K562 (cell line): Measurements from ENCODE around the gene NMT1. TPM values are rescaled to one million over a fixed set of nuclear protein-coding genes. Genes with fewer than 3 reads are reported as not detected.

Source experiments
- C11orf30 ChIP-seq: fragments of 450-650 bp; IDR thresholded peaks from 2 replicates; pipeline ENCODE4 v1.6.1; 2016; ENCODE audit warnings: low read depth, mild to moderate bottlenecking
- CEBPG ChIP-seq, 3 experiments: fragments of 200-800 bp in 1 of 3; sonication (Bioruptor generic) in 1 of 3; sonication (generic) in 1 of 3; formaldehyde crosslinking in 1 of 3; IDR thresholded peaks in 2 of 3; conservative IDR thresholded peaks in 1 of 3; 2 replicates each; pipeline versions ENCODE4 v1.6.1 to v1.8.0; 2016 to 2022; ENCODE audit warnings: missing compliant biosample characterization in 2 of 3, missing genetic modification characterization in 2 of 3, mild to moderate bottlenecking in 1 of 3, missing genetic modification reagents in 1 of 3
- DIDO1 ChIP-seq: fragments of 450-650 bp; IDR thresholded peaks from 2 replicates; pipeline ENCODE4 v1.6.1; 2016; ENCODE audit warnings: low read depth, missing biosample characterization, missing genetic modification characterization
- DMBX1 ChIP-seq: fragments of 250-450 bp; sonication (Bioruptor Pico); IDR thresholded peaks from 2 replicates; pipeline ENCODE4 v1.8.0; 2022; ENCODE audit warnings: inconsistent platforms, mild to moderate bottlenecking, moderate library complexity, borderline replicate concordance
- MAZ ChIP-seq, 2 experiments: fragments of 450-650 bp in 1 of 2; sonication (generic) in 1 of 2; formaldehyde crosslinking; IDR thresholded peaks in 1 of 2; conservative IDR thresholded peaks in 1 of 2; 2 replicates each; pipeline versions ENCODE4 v1.4.0 to v1.5.0; 2020; ENCODE audit warnings: mild to moderate bottlenecking in 1 of 2, missing genetic modification reagents in 1 of 2
- NCOA2 ChIP-seq, 2 experiments: fragments of 450-650 bp; IDR thresholded peaks; 2 replicates each; pipeline ENCODE4 v1.6.1; 2018; ENCODE audit warnings: mild to moderate bottlenecking in 2 of 2, moderate library complexity in 1 of 2; ENCODE audit not compliant: partially characterized antibody in 2 of 2
- NFIX ChIP-seq: fragments of 250-450 bp; sonication (Bioruptor Pico); IDR thresholded peaks from 2 replicates; pipeline ENCODE4 v1.4.0; 2020; ENCODE audit warnings: low read depth, mild to moderate bottlenecking, moderate library complexity
- NRF1 ChIP-seq, 2 experiments: fragments of 450-650 bp; IDR thresholded peaks in 1 of 2; conservative IDR thresholded peaks in 1 of 2; 2 replicates each; pipeline ENCODE4 v1.6.1; 2014; ENCODE audit warnings: mild to moderate bottlenecking in 2 of 2
- OTX1 ChIP-seq: fragments of 450-650 bp; formaldehyde crosslinking; IDR thresholded peaks from 2 replicates; pipeline ENCODE4 v1.4.0; 2022; ENCODE audit warnings: mild to moderate bottlenecking
- PHF21A ChIP-seq: fragments of 450-650 bp; IDR thresholded peaks from 2 replicates; pipeline ENCODE4 v1.6.1; 2017; ENCODE audit warnings: low read depth, borderline replicate concordance
- PML ChIP-seq: IDR thresholded peaks from 2 replicates; pipeline ENCODE4 v1.6.1; 2012; ENCODE audit warnings: low read length, inconsistent platforms
- SLC30A9 ChIP-seq: fragments of 250-450 bp; sonication (Bioruptor Pico); IDR thresholded peaks from 2 replicates; pipeline ENCODE4 v1.8.0; 2022; ENCODE audit warnings: mild to moderate bottlenecking, moderate library complexity
- SMAD3 ChIP-seq: fragments of 450-650 bp; formaldehyde crosslinking; conservative IDR thresholded peaks from 2 replicates; pipeline ENCODE4 v1.4.0; 2020; ENCODE audit warnings: mild to moderate bottlenecking
- SMARCA5 ChIP-seq: fragments of 450-650 bp; IDR thresholded peaks from 2 replicates; pipeline ENCODE4 v1.6.1; 2016
- SRSF3 ChIP-seq: fragments of 200-400 bp; formaldehyde crosslinking; IDR thresholded peaks from 2 replicates; pipeline ENCODE4 v1.6.1; 2016; ENCODE audit warnings: mild to moderate bottlenecking, low read length, moderate library complexity; ENCODE audit not compliant: insufficient read depth
- TAF1 ChIP-seq: IDR thresholded peaks from 2 replicates; pipeline ENCODE4 v1.6.1; 2011; ENCODE audit warnings: mild to moderate bottlenecking, low read length, moderate library complexity; ENCODE audit not compliant: insufficient read depth, control insufficient read depth, severe bottlenecking; ENCODE audit errors: extremely low read depth
- ZFPM2 ChIP-seq: fragments of 250-450 bp; sonication (Bioruptor Pico); IDR thresholded peaks from 2 replicates; pipeline ENCODE4 v1.5.1; 2022; ENCODE audit warnings: mild to moderate bottlenecking
- ZNF24 ChIP-seq: fragments of 450-650 bp; IDR thresholded peaks from 2 replicates; pipeline ENCODE4 v1.6.1; 2016
- ZNF75A ChIP-seq: fragments of 450-650 bp; formaldehyde crosslinking; IDR thresholded peaks from 2 replicates; pipeline ENCODE4 v1.4.0; 2020; ENCODE audit warnings: mild to moderate bottlenecking
- ZZZ3 ChIP-seq: fragments of 450-650 bp; IDR thresholded peaks from 2 replicates; pipeline ENCODE4 v1.6.1; 2016; ENCODE audit warnings: antibody characterized with exemption, mild to moderate bottlenecking, moderate library complexity
- polyA plus RNA-seq, 8 experiments: library from polyadenylated mRNA; depleted of rRNA in 4 of 8; stranded (reverse) in 5 of 8; unstranded in 3 of 8; fragments of >200 nt; fragmentation: Nextera tagmentation in 2 of 8; fragmentation: Illumina TruSeq in 1 of 8; extraction: Ambion mirVana in 2 of 8; extraction: Trizol in 1 of 8; gene quantifications; 2 replicates each; pipeline versions ENCODE4 v1.2.1 to v1.2.3, GENCODE V29; 2011 to 2014; ENCODE audit warnings: inconsistent platforms in 1 of 8, missing spikeins in 1 of 8
- total RNA-seq, 7 experiments: library from RNA; depleted of rRNA in 6 of 7; stranded (reverse); fragments of >200 nt in 6 of 7; fragmentation: Illumina TruSeq in 2 of 7; extraction: Trizol in 2 of 7; gene quantifications; 2 replicates each; pipeline versions ENCODE4 v1.2.1 to v1.2.3, GENCODE V29; 2011 to 2021; ENCODE audit warnings: low replicate concordance in 1 of 7
- TF ChIP-seq, protein P1 (sequence below): fragments of 450-650 bp; IDR thresholded peaks from 2 replicates; pipeline ENCODE4 v1.6.1; 2014; ENCODE audit warnings: low read depth, mild to moderate bottlenecking, moderate library complexity, borderline replicate concordance
- TF ChIP-seq, protein P2 (sequence below): fragments of 250-450 bp; sonication (Bioruptor Pico); IDR thresholded peaks from 2 replicates; pipeline ENCODE4 v1.8.0; 2022; ENCODE audit warnings: inconsistent platforms, mild to moderate bottlenecking, moderate library complexity, borderline replicate concordance
- TF ChIP-seq, protein P3 (sequence below): fragments of 250-450 bp; sonication (Bioruptor Pico); IDR thresholded peaks from 2 replicates; pipeline ENCODE4 v1.6.1; 2021; ENCODE audit warnings: mild to moderate bottlenecking
- TF ChIP-seq, protein P4 (sequence below): sonication (generic); formaldehyde crosslinking; IDR thresholded peaks from 2 replicates; pipeline ENCODE4 v1.8.0; 2022; ENCODE audit warnings: missing genetic modification reagents, mild to moderate bottlenecking, moderate library complexity, borderline replicate concordance

Gene NMT1
- total and polyA plus RNA-seq, 9 of the 15 experiments (the other 6 are each of a cell fraction or from before 2014, with no cell fraction given), result 86.7 to 569 (median 213) TPM

DNA sequence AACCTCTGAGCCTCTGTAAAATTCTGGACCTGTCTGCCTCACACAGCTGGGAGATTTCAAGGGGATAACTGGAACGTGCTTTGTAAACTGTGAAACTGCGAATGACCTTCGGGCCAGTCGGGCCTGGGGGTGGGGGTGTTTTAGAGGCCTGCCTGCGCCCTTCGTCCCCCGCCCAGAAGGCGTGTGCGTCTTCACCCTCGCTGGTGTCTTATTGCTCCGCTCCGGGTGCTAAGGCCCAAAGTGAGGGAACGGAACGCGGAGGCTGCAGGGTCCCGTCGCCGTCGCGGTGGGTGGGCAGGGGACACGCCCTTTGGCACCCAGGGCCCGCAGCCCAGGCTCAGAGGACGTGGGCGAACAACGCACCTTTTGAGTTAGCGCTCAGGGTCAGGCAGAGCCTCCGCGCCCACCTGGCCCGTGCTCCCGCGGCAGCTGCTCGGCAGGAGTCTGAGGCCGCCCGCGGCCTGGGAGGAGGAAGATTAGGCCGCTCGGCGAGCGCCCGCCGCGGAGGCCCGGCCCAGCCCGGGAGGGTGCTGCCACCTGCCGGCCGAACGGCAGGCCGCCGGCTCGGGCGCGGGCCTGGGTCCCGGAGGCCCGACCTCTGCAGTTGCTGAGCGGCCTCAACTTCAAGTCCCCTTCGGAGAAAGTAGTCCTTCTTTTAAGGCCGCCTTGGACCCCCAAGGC, 39.4 kb upstream of the NMT1 start (continued):
- TF ChIP-seq NFIX (no peak), MAZ (CRISPR knock-in tag; conservative IDR thresholded peaks at IDR 0.05 in 1 of 2, IDR thresholded peaks at IDR 0.05 in 1 of 2) (peak; percentile 35 to 58; a peak in 3 of 4 replicates), ZZZ3 (no peak), DMBX1 (CRISPR knock-in tag) (peak; percentile 40; the same call in 1 of the 2 replicates), PML (no peak), ZNF75A (no peak), SMARCA5 (no peak), SMAD3 (CRISPR knock-in tag) (no peak), SRSF3 (no peak), NCOA2 (IDR thresholded peaks at IDR 0.05; ENCODE audit: partially characterized antibody in 2 of 2) (no peak), CEBPG (CRISPR knock-in tag; IDR thresholded peaks at IDR 0.05) (no peak), CEBPG (tag; conservative IDR thresholded peaks at IDR 0.05 in 1 of 2, IDR thresholded peaks at IDR 0.05 in 1 of 2) (no peak), C11orf30 (no peak), NRF1 (conservative IDR thresholded peaks at IDR 0.05 in 1 of 2, IDR thresholded peaks at IDR 0.05 in 1 of 2) (0 out of 4 replicates have a peak, but pooled peaks have one; percentile 19 to 20), TAF1 (no peak), ZFPM2 (CRISPR knock-in tag) (no peak), DIDO1 (tag) (no peak), ZNF24 (no peak; the same call in 1 of the 2 replicates), SLC30A9 (CRISPR knock-in tag) (no peak), OTX1 (no peak), PHF21A (no peak)
- TF ChIP-seq, protein P1, sequence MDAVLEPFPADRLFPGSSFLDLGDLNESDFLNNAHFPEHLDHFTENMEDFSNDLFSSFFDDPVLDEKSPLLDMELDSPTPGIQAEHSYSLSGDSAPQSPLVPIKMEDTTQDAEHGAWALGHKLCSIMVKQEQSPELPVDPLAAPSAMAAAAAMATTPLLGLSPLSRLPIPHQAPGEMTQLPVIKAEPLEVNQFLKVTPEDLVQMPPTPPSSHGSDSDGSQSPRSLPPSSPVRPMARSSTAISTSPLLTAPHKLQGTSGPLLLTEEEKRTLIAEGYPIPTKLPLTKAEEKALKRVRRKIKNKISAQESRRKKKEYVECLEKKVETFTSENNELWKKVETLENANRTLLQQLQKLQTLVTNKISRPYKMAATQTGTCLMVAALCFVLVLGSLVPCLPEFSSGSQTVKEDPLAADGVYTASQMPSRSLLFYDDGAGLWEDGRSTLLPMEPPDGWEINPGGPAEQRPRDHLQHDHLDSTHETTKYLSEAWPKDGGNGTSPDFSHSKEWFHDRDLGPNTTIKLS, result peak; percentile 40; the same call in 1 of the 2 replicates
- TF ChIP-seq, protein P2, sequence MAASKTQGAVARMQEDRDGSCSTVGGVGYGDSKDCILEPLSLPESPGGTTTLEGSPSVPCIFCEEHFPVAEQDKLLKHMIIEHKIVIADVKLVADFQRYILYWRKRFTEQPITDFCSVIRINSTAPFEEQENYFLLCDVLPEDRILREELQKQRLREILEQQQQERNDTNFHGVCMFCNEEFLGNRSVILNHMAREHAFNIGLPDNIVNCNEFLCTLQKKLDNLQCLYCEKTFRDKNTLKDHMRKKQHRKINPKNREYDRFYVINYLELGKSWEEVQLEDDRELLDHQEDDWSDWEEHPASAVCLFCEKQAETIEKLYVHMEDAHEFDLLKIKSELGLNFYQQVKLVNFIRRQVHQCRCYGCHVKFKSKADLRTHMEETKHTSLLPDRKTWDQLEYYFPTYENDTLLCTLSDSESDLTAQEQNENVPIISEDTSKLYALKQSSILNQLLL (CRISPR knock-in tag), result no peak
- TF ChIP-seq, protein P3, sequence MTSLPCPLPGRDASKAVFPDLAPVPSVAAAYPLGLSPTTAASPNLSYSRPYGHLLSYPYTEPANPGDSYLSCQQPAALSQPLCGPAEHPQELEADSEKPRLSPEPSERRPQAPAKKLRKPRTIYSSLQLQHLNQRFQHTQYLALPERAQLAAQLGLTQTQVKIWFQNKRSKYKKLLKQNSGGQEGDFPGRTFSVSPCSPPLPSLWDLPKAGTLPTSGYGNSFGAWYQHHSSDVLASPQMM (CRISPR knock-in tag), result no peak
- TF ChIP-seq, protein P4, sequence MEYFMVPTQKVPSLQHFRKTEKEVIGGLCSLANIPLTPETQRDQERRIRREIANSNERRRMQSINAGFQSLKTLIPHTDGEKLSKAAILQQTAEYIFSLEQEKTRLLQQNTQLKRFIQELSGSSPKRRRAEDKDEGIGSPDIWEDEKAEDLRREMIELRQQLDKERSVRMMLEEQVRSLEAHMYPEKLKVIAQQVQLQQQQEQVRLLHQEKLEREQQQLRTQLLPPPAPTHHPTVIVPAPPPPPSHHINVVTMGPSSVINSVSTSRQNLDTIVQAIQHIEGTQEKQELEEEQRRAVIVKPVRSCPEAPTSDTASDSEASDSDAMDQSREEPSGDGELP (CRISPR knock-in tag), result peak; percentile 89
